Esophagus muscularis mucosa (tissue), 4 donors: ENCODE data around the gene PFKFB3.

ENCODE experiments used
- CTCF ChIP-seq, 3 experiments: fragments of 200-600 bp in 2 of 3; fragments of 450-650 bp in 1 of 3; sonication (generic) in 2 of 3; IDR thresholded peaks; one replicate each; pipeline ENCODE4 v1.5.1; 2017 to 2019; ENCODE audit warnings: antibody characterized with exemption in 3 of 3, mild to moderate bottlenecking in 2 of 3, moderate library complexity in 1 of 3
- EP300 ChIP-seq: sonication (generic); formaldehyde crosslinking; IDR thresholded peaks from one replicate; pipeline ENCODE4 v1.6.1; 2017; ENCODE audit warnings: antibody characterized with exemption
- POLR2A ChIP-seq: fragments of 450-650 bp; IDR thresholded peaks from one replicate; pipeline ENCODE4 v1.6.1; 2017; ENCODE audit warnings: antibody characterized with exemption, moderate library complexity, mild to moderate bottlenecking, low read depth
- POLR2AphosphoS5 ChIP-seq, 2 donors: sonication (generic); formaldehyde crosslinking; IDR thresholded peaks; one replicate each; pipeline ENCODE4 v1.6.1; 2017; ENCODE audit warnings: antibody characterized with exemption in 2 of 2

DNA sequence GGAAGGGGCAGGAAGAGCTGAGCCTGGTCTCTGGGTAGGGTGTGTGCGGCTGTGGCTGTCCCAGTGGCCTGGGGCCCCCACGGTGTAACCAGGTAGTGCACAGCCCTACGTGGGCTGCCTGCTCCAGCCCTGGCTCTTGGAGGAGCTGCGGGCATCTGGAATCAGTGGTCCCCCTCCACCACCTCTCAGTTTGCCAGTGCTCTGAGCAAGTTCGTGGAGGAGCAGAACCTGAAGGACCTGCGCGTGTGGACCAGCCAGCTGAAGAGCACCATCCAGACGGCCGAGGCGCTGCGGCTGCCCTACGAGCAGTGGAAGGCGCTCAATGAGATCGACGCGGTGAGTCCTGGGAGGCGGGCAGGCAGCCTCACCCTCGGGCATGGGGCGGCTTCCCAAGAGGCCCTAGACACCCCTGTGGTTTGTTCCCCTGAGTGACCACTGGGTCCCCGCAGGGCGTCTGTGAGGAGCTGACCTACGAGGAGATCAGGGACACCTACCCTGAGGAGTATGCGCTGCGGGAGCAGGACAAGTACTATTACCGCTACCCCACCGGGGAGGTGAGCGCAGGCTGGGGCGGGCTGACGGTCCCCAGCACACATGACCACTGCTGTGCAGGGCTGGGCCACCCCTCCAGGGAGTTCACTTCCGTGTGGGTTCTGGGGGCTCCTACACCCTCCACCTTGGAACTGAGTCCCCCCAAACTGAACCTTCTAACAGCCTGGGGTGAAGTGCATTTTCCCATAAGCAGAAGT lies 18.6 kb downstream of the PFKFB3 start:
- TF ChIP-seq CTCF (IDR thresholded peaks at IDR 0.05), result no peak
- TF ChIP-seq POLR2AphosphoS5 (IDR thresholded peaks at IDR 0.05), result no peak
- no peak for TF ChIP-seq POLR2A
- no peak for TF ChIP-seq EP300
